HEK293 (cell line): Measurements from ENCODE around the gene ADAMTSL2.

Experiments
- CTCF ChIA-PET: fragments of 350-600 bp; formaldehyde crosslinking; extraction: SDS; loops from one replicate; lab custom pipeline; 2021; ENCODE audit warnings: antibody characterized with exemption; lab: Yijun Ruan, JAX
- POLR2A ChIA-PET: fragments of 300-600 bp; formaldehyde crosslinking; extraction: SDS; loops from one replicate; lab custom pipeline; 2020; ENCODE audit warnings: antibody characterized with exemption, inconsistent platforms; lab: Yijun Ruan, JAX
- H3K27ac ChIP-seq: fragments of 200-500 bp; sonication (Bioruptor generic); 2 replicates; pipeline ENCODE4 v1.5.1; 2014; ENCODE audit warnings: low read depth, low read length, control low read depth, inconsistent platforms; ENCODE audit errors: extremely low read depth
- H3K36me3 ChIP-seq, 2 experiments: fragments of 200-500 bp in 1 of 2; sonication (Bioruptor generic) in 1 of 2; 1 replicate in 1 of 2; 2 replicates in 1 of 2; pipeline ENCODE4 v1.5.1; 2014 to 2017; ENCODE audit warnings: inconsistent platforms in 2 of 2, low read length in 2 of 2; ENCODE audit not compliant: control insufficient read depth in 2 of 2, insufficient read depth in 1 of 2
- H3K4me1 ChIP-seq: fragments of 200-500 bp; sonication (Bioruptor generic); 2 replicates; pipeline ENCODE4 v1.5.1; 2014; ENCODE audit warnings: mild to moderate bottlenecking, low read length, inconsistent platforms; ENCODE audit not compliant: control insufficient read depth, insufficient read depth
- H3K4me3 ChIP-seq: 2 replicates; pipeline ENCODE4 v1.5.1; 2011; ENCODE audit warnings: low read depth, mild to moderate bottlenecking, control low read depth, low read length, moderate library complexity
- H3K9me3 ChIP-seq: fragments of 200-500 bp; sonication (Bioruptor generic); 2 replicates; pipeline ENCODE4 v1.5.1; 2014; ENCODE audit warnings: low read depth, low read length, inconsistent platforms; ENCODE audit not compliant: control insufficient read depth, insufficient read depth
- OSR2 ChIP-seq: fragments of 450-650 bp; formaldehyde crosslinking; IDR thresholded peaks from 2 replicates; pipeline ENCODE4 v1.5.1; 2016; ENCODE audit warnings: missing biosample characterization, missing genetic modification characterization
- PRDM1 ChIP-seq: fragments of 450-650 bp; formaldehyde crosslinking; IDR thresholded peaks from 2 replicates; pipeline ENCODE4; 2016; ENCODE audit warnings: missing biosample characterization, missing genetic modification characterization
- SCRT2 ChIP-seq: fragments of 450-650 bp; formaldehyde crosslinking; IDR thresholded peaks from 2 replicates; pipeline ENCODE4 v1.5.1; 2016; ENCODE audit warnings: missing biosample characterization, missing genetic modification characterization
- SETDB1 ChIP-seq: IDR thresholded peaks from one replicate; pipeline ENCODE4 v1.6.1; 2017; ENCODE audit warnings: mild to moderate bottlenecking, low read length, moderate library complexity, mixed read lengths; ENCODE audit not compliant: insufficient read length
- ZBTB1 ChIP-seq: fragments of 450-650 bp; formaldehyde crosslinking; IDR thresholded peaks from 2 replicates; pipeline ENCODE4 v1.5.1; 2016; ENCODE audit warnings: missing biosample characterization, missing genetic modification characterization
- ZNF341 ChIP-seq: fragments of 450-650 bp; formaldehyde crosslinking; IDR thresholded peaks from 2 replicates; pipeline ENCODE4; 2016; ENCODE audit warnings: low read depth, missing biosample characterization, missing genetic modification characterization
- ZNF350 ChIP-seq: fragments of 450-650 bp; formaldehyde crosslinking; IDR thresholded peaks from 2 replicates; pipeline ENCODE4 v1.5.0; 2017; ENCODE audit warnings: missing biosample characterization, mild to moderate bottlenecking, missing genetic modification characterization
- ZNF394 ChIP-seq: fragments of 450-650 bp; formaldehyde crosslinking; IDR thresholded peaks from 2 replicates; pipeline ENCODE4 v1.5.1; 2016; ENCODE audit warnings: missing biosample characterization, missing genetic modification characterization, mild to moderate bottlenecking, moderate library complexity, borderline replicate concordance
- ZNF501 ChIP-seq: fragments of 450-650 bp; formaldehyde crosslinking; IDR thresholded peaks from 2 replicates; pipeline ENCODE4 v1.5.1; 2016; ENCODE audit warnings: missing biosample characterization, missing genetic modification characterization
- ZNF521 ChIP-seq: fragments of 450-650 bp; formaldehyde crosslinking; IDR thresholded peaks from 2 replicates; pipeline ENCODE4 v1.5.1; 2017; ENCODE audit warnings: missing biosample characterization, mild to moderate bottlenecking, missing genetic modification characterization
- ZNF777 ChIP-seq: fragments of 450-650 bp; formaldehyde crosslinking; IDR thresholded peaks from 2 replicates; pipeline ENCODE4 v1.5.1; 2017; ENCODE audit warnings: missing biosample characterization, missing genetic modification characterization, borderline replicate concordance
- TF ChIP-seq, protein P1 (sequence below): fragments of 450-650 bp; formaldehyde crosslinking; IDR thresholded peaks from 2 replicates; pipeline ENCODE4 v1.5.1; 2017; ENCODE audit warnings: missing biosample characterization, missing genetic modification characterization
- TF ChIP-seq, protein P2 (sequence below): fragments of 450-650 bp; formaldehyde crosslinking; IDR thresholded peaks from 2 replicates; pipeline ENCODE4 v1.5.1; 2016; ENCODE audit warnings: missing biosample characterization, missing genetic modification characterization
- TF ChIP-seq, protein P3 (sequence below): fragments of 450-650 bp; formaldehyde crosslinking; IDR thresholded peaks from 2 replicates; pipeline ENCODE4 v1.5.1; 2016; ENCODE audit warnings: missing biosample characterization, missing genetic modification characterization
- TF ChIP-seq, protein P4 (sequence below): fragments of 450-650 bp; formaldehyde crosslinking; IDR thresholded peaks from 2 replicates; pipeline ENCODE4 v1.5.1; 2016; ENCODE audit warnings: missing biosample characterization, missing genetic modification characterization
- TF ChIP-seq, protein P5 (sequence below): fragments of 450-650 bp; formaldehyde crosslinking; IDR thresholded peaks from 2 replicates; pipeline ENCODE4 v1.5.1; 2016; ENCODE audit warnings: missing biosample characterization, missing genetic modification characterization, low read depth
- TF ChIP-seq, protein P6 (sequence below): fragments of 450-650 bp; formaldehyde crosslinking; IDR thresholded peaks from 2 replicates; pipeline ENCODE4 v1.5.0; 2017; ENCODE audit warnings: missing biosample characterization, missing genetic modification characterization, borderline replicate concordance

The ADAMTSL2 gene

DNA sequence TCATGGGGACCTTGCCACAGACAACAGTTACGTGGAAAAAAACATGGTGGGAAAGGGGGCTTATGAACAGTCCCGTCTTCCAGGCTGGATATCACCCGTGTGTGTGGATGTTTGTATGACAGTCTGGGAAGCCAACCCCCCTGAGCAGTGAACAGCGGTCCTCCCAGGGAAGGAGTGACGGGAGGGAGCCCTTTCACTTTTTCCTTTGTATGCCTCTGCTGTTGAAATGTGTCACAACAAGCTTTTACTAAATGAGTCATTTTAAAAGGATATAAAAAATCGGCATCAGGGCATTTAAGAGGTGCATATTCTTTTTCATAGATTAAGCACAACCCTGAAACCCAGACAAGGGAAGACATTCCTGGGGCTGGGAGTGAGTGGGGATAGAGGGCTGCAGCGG, 14.8 kb upstream of the ADAMTSL2 start:
- Histone ChIP-seq H3K4me3 (no peak overlapping the region), H3K4me1 (no peaks in the 10 kb centered on the region), H3K9me3 (no peaks in the 10 kb centered on the region), H3K27ac (no peak overlapping the region), H3K36me3 (no peaks in the 10 kb centered on the region)
- CTCF ChIA-PET, result no interaction called here
- TF ChIP-seq OSR2 (tag by site-specific recombination), result no peak
- TF ChIP-seq ZNF521 (tag by site-specific recombination), result no peak
- no peak for TF ChIP-seq ZNF501 (tag by site-specific recombination)
- TF ChIP-seq ZNF777 (tag by site-specific recombination), result no peak
- no peak for TF ChIP-seq ZNF341 (tag by site-specific recombination)
- no peak for TF ChIP-seq ZNF350
- TF ChIP-seq, protein P1, sequence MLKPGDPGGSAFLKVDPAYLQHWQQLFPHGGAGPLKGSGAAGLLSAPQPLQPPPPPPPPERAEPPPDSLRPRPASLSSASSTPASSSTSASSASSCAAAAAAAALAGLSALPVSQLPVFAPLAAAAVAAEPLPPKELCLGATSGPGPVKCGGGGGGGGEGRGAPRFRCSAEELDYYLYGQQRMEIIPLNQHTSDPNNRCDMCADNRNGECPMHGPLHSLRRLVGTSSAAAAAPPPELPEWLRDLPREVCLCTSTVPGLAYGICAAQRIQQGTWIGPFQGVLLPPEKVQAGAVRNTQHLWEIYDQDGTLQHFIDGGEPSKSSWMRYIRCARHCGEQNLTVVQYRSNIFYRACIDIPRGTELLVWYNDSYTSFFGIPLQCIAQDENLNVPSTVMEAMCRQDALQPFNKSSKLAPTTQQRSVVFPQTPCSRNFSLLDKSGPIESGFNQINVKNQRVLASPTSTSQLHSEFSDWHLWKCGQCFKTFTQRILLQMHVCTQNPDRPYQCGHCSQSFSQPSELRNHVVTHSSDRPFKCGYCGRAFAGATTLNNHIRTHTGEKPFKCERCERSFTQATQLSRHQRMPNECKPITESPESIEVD (tag by site-specific recombination), result no peak
- TF ChIP-seq ZBTB1, result no peak
- TF ChIP-seq PRDM1, result no peak
- TF ChIP-seq, protein P2, sequence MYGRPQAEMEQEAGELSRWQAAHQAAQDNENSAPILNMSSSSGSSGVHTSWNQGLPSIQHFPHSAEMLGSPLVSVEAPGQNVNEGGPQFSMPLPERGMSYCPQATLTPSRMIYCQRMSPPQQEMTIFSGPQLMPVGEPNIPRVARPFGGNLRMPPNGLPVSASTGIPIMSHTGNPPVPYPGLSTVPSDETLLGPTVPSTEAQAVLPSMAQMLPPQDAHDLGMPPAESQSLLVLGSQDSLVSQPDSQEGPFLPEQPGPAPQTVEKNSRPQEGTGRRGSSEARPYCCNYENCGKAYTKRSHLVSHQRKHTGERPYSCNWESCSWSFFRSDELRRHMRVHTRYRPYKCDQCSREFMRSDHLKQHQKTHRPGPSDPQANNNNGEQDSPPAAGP (tag by site-specific recombination), result no peak
- TF ChIP-seq, protein P3, sequence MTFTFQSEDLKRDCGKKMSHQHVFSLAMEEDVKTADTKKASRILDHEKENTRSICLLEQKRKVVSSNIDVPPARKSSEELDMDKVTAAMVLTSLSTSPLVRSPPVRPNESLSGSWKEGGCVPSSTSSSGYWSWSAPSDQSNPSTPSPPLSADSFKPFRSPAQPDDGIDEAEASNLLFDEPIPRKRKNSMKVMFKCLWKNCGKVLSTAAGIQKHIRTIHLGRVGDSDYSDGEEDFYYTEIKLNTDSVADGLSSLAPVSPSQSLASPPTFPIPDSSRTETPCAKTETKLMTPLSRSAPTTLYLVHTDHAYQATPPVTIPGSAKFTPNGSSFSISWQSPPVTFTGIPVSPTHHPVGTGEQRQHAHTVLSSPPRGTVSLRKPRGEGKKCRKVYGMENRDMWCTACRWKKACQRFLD (tag by site-specific recombination), result no peak
- TF ChIP-seq, protein P4, sequence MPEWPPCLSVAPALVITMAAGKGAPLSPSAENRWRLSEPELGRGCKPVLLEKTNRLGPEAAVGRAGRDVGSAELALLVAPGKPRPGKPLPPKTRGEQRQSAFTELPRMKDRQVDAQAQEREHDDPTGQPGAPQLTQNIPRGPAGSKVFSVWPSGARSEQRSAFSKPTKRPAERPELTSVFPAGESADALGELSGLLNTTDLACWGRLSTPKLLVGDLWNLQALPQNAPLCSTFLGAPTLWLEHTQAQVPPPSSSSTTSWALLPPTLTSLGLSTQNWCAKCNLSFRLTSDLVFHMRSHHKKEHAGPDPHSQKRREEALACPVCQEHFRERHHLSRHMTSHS (tag by site-specific recombination), result no peak
- POLR2A ChIA-PET, result no interaction called here

DNA sequence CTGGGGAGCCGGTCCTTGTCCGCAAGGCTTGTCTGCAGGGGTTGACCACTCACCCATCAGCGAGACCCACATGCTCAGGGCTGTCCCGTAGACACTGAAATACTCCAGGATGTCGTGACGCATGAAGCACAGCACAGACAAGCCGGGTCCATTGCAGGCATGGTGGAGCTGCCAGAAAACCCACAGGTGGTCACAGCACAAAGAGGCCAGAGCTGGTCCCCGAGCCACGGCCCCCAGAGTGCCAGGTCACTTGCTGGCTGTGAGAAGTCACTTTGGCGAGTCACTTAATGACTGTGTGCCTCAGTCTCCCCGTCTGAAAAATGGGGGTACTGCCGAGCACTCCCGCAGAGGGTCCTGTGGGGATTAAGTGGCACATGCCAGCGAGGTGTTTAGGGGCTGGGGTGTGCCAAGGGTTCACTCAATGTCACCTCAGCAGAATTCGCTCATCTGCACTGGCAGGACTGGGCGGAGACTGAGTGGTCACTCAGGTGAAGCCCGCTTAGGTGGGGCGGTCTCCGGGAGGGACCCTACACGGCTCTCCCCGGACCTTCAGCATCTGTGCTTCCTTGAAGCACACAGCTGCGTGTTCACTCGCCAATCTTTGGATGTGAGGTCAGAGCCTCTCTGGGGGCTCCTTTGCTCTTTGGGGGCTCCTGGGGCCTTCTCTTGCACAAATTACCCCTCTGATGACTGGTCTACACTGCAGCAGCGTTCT, 14.2 kb upstream of the ADAMTSL2 start:
- POLR2A ChIA-PET, result no interaction called here

DNA sequence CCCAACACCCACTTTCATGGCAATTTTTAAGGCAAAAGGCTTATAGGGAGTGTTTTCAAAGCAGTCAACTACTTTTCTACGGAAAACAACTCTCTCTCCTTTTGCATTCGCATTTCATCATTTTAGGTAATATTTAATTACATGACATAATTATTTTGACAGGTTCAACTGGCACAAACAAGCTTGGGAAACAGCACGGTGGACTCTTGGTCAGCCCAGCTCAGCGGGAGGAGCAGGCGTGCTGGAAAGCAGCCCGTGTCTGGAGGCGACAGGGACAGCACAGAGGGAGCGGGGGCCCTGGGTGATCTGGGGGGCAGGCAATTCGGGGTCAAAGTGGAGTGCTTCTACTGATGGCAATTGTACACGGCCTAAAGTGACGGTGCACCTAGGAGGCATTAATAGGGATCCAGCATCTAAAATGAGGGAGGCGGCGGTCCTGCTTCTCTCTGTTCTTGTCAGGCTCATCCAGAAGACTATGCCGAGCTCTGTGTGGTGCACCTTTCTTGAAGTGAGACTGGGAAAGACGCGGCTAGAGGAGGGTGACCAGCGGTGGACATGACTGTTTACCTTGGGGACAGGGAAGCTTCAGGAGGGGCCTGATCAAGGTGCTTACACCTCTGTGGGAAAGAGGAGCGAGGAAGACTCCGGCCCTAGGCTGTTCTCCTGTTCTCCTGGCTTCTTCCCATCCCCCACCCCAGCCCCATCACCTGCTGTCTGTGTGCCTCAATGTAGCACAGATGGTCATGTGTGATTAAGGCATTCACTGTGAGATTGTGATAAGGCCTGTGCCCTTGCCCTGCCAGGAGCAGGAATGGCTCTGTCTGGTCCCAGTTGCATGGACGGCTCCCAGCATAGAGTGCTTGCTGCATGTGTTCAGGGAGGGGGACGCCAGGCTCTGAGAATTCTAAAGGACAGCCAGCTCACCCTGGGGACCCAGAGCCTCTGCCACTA, 13.1 kb upstream of the ADAMTSL2 start:
- TF ChIP-seq ZNF777 (tag by site-specific recombination) (no peak), SETDB1 (no peak)
- TF ChIP-seq, protein P4 (tag by site-specific recombination), result no peak
- TF ChIP-seq, protein P5, sequence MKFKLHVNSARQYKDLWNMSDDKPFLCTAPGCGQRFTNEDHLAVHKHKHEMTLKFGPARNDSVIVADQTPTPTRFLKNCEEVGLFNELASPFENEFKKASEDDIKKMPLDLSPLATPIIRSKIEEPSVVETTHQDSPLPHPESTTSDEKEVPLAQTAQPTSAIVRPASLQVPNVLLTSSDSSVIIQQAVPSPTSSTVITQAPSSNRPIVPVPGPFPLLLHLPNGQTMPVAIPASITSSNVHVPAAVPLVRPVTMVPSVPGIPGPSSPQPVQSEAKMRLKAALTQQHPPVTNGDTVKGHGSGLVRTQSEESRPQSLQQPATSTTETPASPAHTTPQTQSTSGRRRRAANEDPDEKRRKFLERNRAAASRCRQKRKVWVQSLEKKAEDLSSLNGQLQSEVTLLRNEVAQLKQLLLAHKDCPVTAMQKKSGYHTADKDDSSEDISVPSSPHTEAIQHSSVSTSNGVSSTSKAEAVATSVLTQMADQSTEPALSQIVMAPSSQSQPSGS (tag by site-specific recombination), result 0 out of 2 replicates have a peak, but pooled peaks have one; percentile 9
- TF ChIP-seq, protein P6, sequence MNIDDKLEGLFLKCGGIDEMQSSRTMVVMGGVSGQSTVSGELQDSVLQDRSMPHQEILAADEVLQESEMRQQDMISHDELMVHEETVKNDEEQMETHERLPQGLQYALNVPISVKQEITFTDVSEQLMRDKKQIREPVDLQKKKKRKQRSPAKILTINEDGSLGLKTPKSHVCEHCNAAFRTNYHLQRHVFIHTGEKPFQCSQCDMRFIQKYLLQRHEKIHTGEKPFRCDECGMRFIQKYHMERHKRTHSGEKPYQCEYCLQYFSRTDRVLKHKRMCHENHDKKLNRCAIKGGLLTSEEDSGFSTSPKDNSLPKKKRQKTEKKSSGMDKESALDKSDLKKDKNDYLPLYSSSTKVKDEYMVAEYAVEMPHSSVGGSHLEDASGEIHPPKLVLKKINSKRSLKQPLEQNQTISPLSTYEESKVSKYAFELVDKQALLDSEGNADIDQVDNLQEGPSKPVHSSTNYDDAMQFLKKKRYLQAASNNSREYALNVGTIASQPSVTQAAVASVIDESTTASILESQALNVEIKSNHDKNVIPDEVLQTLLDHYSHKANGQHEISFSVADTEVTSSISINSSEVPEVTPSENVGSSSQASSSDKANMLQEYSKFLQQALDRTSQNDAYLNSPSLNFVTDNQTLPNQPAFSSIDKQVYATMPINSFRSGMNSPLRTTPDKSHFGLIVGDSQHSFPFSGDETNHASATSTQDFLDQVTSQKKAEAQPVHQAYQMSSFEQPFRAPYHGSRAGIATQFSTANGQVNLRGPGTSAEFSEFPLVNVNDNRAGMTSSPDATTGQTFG (tag by site-specific recombination), result no peak
- H3K4me1 ChIP-seq, result no peaks in the 10 kb centered on the region
- H3K4me3 ChIP-seq, result no peak overlapping the region
- H3K27ac ChIP-seq, result no peak overlapping the region
- ChIA-PET POLR2A (no interaction called here), CTCF (interaction anchor here (0.6 to 0.8 kb wide), 4 partner anchors 9 to 647 kb away, joined by 3 read pairs; no protein-coding TSS in a partner anchor)
- H3K36me3 ChIP-seq, result no peaks in the 10 kb centered on the region
- no peaks in the 10 kb centered on the region for H3K9me3 ChIP-seq

More for the DNA sequence above, 14.2 kb upstream of the ADAMTSL2 start:
- no peak overlapping the region for H3K27ac ChIP-seq
- H3K4me1 ChIP-seq, result no peaks in the 10 kb centered on the region
- TF ChIP-seq ZNF394 (tag by site-specific recombination), result no peak
- peak; percentile 58; the same call in 1 of the 2 replicates for TF ChIP-seq SCRT2 (tag by site-specific recombination)
- H3K9me3 ChIP-seq, result no peaks in the 10 kb centered on the region
- H3K4me3 ChIP-seq, result no peak overlapping the region
- CTCF ChIA-PET, result interaction anchor here (0.6 kb wide), 1 partner anchor 646 kb away, joined by 3 read pairs; no protein-coding TSS in a partner anchor
- no peaks in the 10 kb centered on the region for H3K36me3 ChIP-seq
